ENCODE measurements around the gene MUC5AC. TPM values are rescaled to one million over a fixed set of nuclear protein-coding genes. Genes with fewer than 3 reads are reported as not detected.
A peak's percentile ranks its signal among the peaks of the same experiment; 100 is the strongest.

The MUC5AC gene
- total RNA-seq, 4 donors from 2014 or later, result not detected

- in situ Hi-C loops (cut with MboI; ENCODE audit: low pct_ligation_motif_present in 1 of 4, low pct_unique_long_range_greater_than_20kb in 1 of 4, low sequenced_read_pairs in 3 of 4), result no loop called here
- Histone ChIP-seq H3K4me3 (no peak overlapping the region), H3K36me3 (no peaks in the 10 kb centered on the region), H3K27ac (peak overlapping the region; percentile 41 to 81 (median 56)), H3K4me1 (peaks cover 7 to 40% (median 37%) of the 10 kb centered on the region in 4 donors), H3K27me3 (no peaks in the 10 kb centered on the region), H3K9me3 (no peaks in the 10 kb centered on the region)
- 76% methylated on average over 32 of the region's 37 CpGs; no CpG with 5 or more reads in 1 of the 2 donors for WGBS, 2 donors (ENCODE audit: low coverage in 1 of 2)
- DNase-seq, result no peak
- intact Hi-C loops (cut with DNase I; ENCODE audit: low total_unique reads), result no loop called here
- TF ChIP-seq EP300 (IDR thresholded peaks at IDR 0.05; ENCODE audit: low read depth) (no peak), POLR2A (IDR thresholded peaks at IDR 0.05) (no peak), CTCF (IDR thresholded peaks at IDR 0.05) (no peak), POLR2AphosphoS5 (IDR thresholded peaks at IDR 0.05) (no peak)
Observed at GRCh38 chr11:1236316-1237127, 78.8 kb downstream of the MUC5AC start.

GRCh38 chr11:1237128-1237580 lies 79.4 kb downstream of the MUC5AC start:
- Histone ChIP-seq H3K27me3 (no peaks in the 10 kb centered on the region), H3K27ac (peak overlapping the region; percentile 41 to 81 (median 56)), H3K36me3 (no peaks in the 10 kb centered on the region), H3K9me3 (no peaks in the 10 kb centered on the region), H3K4me3 (no peak overlapping the region), H3K4me1 (peaks cover 7 to 40% (median 37%) of the 10 kb centered on the region in 4 donors)
- intact Hi-C loops (cut with DNase I; ENCODE audit: low total_unique reads), result no loop called here
- in situ Hi-C loops (cut with MboI; ENCODE audit: low pct_ligation_motif_present in 1 of 4, low pct_unique_long_range_greater_than_20kb in 1 of 4, low sequenced_read_pairs in 3 of 4), result no loop called here
- WGBS, 2 donors (ENCODE audit: low coverage in 1 of 2), result 42% methylated on average over 13 of the region's 13 CpGs; no CpG with 5 or more reads in 1 of the 2 donors
- TF ChIP-seq POLR2AphosphoS5 (IDR thresholded peaks at IDR 0.05) (peak in 2 of 3 donors; percentile 64 to 68), CTCF (IDR thresholded peaks at IDR 0.05) (no peak), POLR2A (IDR thresholded peaks at IDR 0.05) (peak; percentile 51)
- DNase-seq, result peak; percentile 90

- in situ Hi-C loops (cut with MboI; ENCODE audit: low pct_ligation_motif_present in 1 of 4, low pct_unique_long_range_greater_than_20kb in 1 of 4, low sequenced_read_pairs in 3 of 4) (no loop called here), intact Hi-C loops (cut with DNase I; ENCODE audit: low total_unique reads) (no loop called here)
- Histone ChIP-seq H3K9me3 (no peaks in the 10 kb centered on the region), H3K27me3 (no peaks in the 10 kb centered on the region), H3K4me1 (peaks cover 7 to 36% (median 33%) of the 10 kb centered on the region in 4 donors), H3K4me3 (no peak overlapping the region), H3K27ac (peak overlapping the region; percentile 41 to 81 (median 56)), H3K36me3 (no peaks in the 10 kb centered on the region)
- no peak for DNase-seq
- TF ChIP-seq POLR2A (IDR thresholded peaks at IDR 0.05), result no peak
- no peak for TF ChIP-seq POLR2AphosphoS5 (IDR thresholded peaks at IDR 0.05)
- no peak for TF ChIP-seq CTCF (IDR thresholded peaks at IDR 0.05)
- no peak for TF ChIP-seq EP300 (IDR thresholded peaks at IDR 0.05; ENCODE audit: low read depth)
- 81% methylated on average over 10 of the region's 10 CpGs; no CpG with 5 or more reads in 1 of the 2 donors for WGBS, 2 donors (ENCODE audit: low coverage in 1 of 2)
Observed at GRCh38 chr11:1237851-1238250, 80.1 kb downstream of the MUC5AC start.

GRCh38 chr11:1238767-1239595 lies 81.2 kb downstream of the MUC5AC start:
- TF ChIP-seq POLR2AphosphoS5 (IDR thresholded peaks at IDR 0.05) (peak in 2 of 3 donors; percentile 18 to 22), EP300 (IDR thresholded peaks at IDR 0.05; ENCODE audit: low read depth) (no peak)
- Histone ChIP-seq H3K9me3 (no peaks in the 10 kb centered on the region), H3K27ac (peak overlapping the region in 1 of 4 donors; percentile 81), H3K27me3 (no peaks in the 10 kb centered on the region), H3K4me3 (no peak overlapping the region), H3K36me3 (no peaks in the 10 kb centered on the region), H3K4me1 (peaks cover 0 to 27% (median 22%) of the 10 kb centered on the region in 4 donors)
- DNase-seq, result peak; percentile 66
- intact Hi-C loops (cut with DNase I; ENCODE audit: low total_unique reads) (no loop called here), in situ Hi-C loops (cut with MboI; ENCODE audit: low pct_ligation_motif_present in 1 of 4, low pct_unique_long_range_greater_than_20kb in 1 of 4, low sequenced_read_pairs in 3 of 4) (no loop called here)
- WGBS, 2 donors (ENCODE audit: low coverage in 1 of 2), result 54% methylated on average over 28 of the region's 34 CpGs; no CpG with 5 or more reads in 1 of the 2 donors

Measured in transverse colon (tissue), 4 donors.